ENCODE results near the gene GPRC5C.

The GPRC5C gene

GRCh38 chr17:74452033-74452840 is 20.3 kb downstream of the GPRC5C start:
- peak in 1 of 14 donors; percentile 32 for DNase-seq

- DNase-seq = peak in 1 of 14 donors; percentile 84
Measured at GRCh38 chr17:74452841-74453661, 21.2 kb downstream of the GPRC5C start.

GRCh38 chr17:74453665-74454196 is 21.8 kb downstream of the GPRC5C start:
- DNase-seq = peak in 2 of 14 donors; percentile 67 to 85

DNA sequence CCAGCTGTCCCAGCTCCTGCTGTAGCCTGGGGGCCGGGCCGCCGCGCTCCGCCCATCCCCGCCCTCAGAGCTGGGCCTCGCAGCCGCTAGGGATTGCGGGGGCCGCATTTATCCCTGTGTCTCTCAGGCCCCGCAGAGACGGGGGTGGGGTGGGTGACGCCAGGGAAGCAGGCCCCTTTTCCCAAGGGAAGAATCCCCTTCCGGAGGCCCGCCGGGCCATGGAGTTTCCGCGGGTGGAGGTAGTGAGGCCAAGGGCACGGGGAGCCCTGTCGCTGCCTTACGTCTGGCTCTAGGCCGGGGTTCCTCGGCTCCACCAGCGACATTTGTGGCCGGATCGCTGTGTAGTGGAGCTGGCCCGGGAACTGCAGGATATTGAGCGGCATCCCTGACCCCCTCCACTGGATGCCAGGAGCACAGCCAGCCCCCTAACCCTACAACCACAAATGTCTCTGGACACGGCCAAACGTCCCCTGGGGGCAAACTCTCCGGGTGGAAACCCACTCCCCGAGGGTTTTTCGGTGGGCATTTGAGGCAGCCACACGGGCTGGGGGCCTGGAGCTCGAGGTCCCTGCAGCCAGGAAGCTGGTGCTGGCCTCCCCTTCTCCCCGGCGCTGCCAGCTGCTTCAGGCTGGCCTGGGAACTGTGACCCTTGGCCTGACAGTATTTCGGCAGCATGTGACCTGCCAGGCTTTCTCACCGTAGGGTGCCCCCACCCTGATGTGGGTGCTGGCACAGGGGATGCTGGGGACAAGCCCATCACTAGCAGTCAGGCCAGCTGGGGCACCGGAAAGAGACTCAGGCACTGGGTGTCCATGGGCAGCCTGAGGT is 22.5 kb downstream of the GPRC5C start:
- DNase-seq = peak in 11 of 14 donors; percentile 43 to 86 (median 77)

GRCh38 chr17:74455025-74455545 is 23.2 kb downstream of the GPRC5C start:
- no peak for DNase-seq

DNA sequence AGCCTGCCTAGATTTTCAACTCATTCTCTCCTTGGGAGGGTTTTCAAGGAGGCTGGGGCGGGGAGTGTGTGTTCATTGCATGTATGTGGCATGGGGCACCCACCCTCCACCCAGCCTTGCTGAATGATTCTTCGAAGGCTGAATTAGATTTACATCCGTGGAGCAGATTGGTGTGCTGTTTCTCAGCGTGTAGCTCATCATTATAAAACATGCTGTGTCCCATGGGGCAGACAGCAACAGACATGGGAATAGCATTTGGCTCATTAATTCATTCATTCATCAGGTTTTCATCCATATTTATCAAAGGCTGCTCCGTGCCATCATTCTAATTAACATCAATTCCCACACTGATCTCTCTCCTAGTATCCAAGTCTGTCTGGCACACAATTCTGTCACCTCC is 23.9 kb downstream of the GPRC5C start:
- DNase-seq = no peak

DNA sequence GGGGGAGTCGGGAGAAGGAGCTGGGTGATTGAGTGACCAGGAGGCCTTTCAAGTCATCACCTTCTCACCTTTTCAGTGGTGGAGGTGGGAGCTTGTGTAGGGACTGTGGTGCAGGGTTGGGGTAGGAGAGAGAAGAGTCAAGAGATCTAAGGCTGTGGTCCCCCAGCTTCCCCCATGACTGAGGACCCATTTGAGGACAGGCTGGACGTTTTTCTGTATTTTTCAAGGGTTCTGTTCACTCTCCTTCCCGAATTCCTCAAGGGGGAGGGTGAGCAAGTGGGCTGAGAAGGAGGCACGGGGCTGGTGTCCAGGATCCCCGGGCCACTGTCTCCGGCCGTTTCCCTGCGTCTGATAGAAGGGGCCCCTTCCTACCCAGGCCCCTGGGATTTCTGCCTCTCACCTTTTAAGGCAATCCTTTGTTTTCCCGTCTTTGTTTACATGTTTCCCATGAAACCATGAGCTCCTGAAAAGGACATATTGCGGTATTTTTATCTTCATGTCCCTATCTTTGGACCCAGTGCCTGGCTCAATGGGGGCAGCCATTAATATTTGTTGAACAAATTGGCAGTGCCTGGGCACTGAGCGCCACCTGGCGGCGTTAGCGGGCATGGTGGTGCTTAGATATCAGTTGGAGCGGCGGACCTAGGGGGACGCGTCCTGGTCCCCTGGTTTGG is 25.4 kb downstream of the GPRC5C start:
- DNase-seq = peak in 12 of 14 donors; percentile 17 to 79 (median 54)

DNA sequence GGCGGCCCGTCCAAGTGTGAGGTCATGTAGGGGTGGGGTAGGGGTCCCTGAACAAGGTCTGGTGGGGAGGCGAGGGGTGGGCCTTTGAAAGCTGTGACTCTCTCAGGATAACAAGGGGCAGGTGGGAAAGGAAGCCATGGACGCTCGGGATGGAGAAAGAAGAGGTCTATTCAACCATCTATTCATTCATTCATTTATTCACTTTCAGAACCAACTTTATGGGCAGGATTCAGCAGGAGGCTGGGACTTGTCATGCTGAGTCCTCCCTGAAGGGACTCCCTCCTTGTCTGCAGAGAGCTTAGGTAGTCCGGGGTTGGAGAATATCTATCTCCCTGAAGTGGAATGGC is 25.9 kb downstream of the GPRC5C start:
- DNase-seq = no peak

DNA sequence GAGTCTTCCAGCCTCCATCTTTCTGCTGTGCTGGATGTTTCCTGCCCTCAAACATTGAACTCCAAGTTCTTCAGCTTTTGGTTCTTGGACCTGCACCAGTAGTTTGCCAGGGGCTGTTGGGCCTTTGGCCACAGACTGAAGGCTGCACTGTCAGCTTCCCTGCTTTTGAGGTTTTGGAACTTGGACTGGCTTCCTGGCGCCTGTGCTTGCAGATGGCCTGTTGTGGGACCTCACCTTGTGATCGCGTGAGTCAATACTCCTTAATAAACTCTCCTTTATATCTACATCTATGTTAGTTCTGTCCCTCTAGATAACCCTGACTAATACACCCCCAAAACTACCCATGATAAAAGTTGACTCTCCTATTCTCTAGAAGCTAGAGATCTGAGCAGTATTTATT is 26.9 kb downstream of the GPRC5C start:
- peak in 1 of 14 donors; percentile 23 for DNase-seq

DNA sequence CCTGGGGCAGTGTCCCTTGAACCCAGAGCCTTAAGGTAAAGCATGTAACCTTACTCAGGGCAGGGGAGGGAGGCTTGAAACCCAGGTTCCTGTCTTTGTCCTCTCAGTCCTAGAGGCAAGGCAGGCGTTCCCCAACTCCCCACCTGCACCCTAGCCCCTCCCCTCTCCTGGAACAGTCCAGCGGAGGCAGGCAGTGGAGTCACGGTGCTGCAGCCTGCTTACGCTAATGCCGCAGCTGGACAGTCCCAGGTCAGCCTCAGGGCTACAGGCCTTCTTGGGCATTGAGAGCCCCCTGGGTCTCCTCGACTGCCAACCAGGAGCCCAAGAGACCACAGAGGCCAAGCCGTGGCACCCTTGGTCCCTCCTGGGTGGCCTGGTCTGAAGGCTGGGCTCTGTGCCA is 27.7 kb downstream of the GPRC5C start:
- no peak for DNase-seq

DNA sequence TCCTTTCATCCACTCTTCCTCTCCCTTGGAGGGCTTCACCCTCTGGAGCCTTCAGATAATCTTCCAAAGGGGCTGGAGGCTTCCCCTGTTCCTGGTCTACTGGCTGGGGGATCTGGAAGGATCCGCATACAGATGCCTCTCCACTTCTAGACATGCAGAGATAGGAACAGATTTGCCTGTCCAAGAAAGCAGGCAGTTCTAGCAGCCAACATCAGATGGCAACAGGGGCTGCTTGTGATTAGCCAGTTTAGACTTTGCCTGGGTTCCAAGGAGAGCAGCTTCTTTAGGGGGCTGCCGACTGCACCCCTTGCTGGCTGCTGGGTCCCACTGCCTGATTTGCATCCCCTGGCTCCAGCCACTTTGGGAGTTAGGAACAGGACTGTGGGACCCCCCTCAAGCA is 28.4 kb downstream of the GPRC5C start:
- DNase-seq = no peak

DNA sequence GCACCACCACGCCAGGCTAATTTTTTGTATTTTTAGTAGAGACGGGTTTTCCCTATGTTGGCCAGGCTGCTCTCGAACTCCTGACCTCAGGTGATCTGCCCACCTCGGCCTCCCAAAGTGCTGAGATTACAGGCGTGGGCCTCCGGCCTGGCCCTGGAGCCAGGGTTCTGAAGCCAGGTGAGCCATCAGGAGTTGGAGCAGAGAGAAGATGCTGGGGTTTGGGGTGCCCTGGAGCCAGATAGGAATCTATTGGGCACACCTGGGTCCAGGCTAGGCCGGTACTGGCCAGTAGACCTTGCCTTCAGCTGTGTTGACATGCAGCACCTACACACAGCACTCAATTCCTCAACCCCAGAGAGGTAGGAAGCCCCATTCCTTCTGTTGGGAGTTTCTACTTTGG is 29.1 kb downstream of the GPRC5C start:
- no peak for DNase-seq

- DNase-seq = no peak
Measured at GRCh38 chr17:74461611-74462010, 29.7 kb downstream of the GPRC5C start.

DNA sequence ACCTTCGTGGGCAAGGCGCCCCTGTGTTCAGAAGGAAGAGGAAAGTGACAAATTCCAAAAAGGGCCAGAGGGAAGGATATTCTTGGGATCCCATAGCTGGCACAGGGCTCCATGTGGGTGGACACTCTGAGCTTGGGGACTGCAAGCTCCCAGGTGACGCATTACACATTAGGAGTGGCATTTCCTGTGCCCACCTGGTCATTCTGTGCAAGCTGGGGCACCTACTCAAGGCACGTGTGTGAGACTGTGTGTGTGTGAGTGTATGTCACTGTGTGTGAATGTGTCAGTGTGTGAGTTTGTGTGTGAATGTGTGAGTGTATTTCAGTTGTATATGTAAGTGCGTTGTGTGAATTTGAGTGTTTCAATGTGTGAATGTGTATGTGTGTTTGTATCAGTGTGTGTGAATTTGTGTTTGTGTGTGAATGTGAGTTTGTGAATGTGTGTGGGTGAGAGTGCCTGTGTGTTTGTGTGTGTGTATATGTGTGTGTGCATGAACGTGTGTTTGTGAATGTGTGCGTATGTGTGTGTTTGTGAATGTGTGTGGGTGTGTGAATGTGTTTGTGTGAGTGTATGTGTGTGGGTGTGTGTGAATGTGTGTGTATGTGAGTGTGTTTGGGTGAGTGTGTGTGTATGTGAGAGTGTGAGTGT is 33.0 kb downstream of the GPRC5C start:
- no peak for DNase-seq

DNA sequence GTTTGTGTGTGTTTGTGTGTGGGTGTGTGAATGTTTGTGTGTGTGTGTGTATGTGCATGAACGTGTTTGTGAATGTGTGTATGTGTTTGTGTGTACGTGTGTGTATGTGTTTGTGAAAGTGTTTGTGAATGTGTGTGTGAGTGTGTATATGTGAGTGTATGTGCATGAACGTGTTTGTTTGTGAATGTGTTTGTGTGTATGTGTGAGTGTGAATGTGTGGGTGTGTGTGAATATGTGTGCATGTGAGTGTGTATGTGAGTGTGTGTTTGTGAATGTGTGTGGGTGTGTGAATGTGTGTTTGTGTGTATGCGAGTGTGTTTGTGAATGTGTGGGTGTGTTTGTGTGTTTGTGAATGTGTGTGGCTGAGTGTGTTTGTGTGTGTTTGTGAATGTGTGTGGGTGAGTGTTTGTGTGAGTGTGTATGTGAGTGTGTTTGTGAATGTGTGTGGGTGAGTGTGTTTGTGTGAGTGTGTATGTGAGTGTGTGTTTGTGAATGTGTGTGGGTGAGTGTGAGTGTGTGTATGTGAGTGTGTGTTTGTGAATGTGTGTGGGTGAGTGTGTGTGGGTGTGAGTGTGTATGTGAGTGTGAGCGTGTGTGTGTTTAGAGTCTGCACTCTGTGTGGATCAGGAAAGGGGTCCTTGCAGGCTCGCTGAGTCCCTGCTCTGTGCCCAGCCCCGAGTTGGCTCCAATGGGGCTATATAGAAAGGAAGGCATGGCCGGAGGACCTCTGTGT is 33.7 kb downstream of the GPRC5C start:
- DNase-seq = no peak

GRCh38 chr17:74466111-74466827 is 34.4 kb downstream of the GPRC5C start, which contains the start of gene CD300A:
Gene CD300A, plus strand, starts transcription at chr17:74466634. Its CDS starts 70 bp downstream, at chr17:74466704.
- peak in 7 of 14 donors; percentile 10 to 47 (median 29) for DNase-seq

DNA sequence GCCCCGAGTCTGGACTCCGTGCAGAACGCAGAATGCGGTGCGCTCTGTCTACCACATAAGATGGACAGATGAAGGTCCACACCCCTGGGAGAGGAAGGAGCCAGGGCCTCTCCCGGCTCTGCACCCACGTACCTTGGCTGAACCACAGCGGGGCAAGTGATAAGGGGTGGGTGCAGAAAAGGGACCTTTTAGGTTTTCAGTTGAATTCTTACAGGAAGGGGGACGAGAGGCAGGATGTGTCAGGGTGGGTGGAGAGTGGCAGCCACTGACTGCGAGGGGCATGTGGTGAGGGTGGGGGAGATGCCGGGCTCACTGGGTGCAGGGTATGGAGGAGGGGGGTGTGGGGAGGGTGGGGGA is 34.9 kb downstream of the GPRC5C start:
- no peak for DNase-seq

GRCh38 chr17:74467221-74467951 is 35.5 kb downstream of the GPRC5C start:
- peak in 2 of 14 donors; percentile 12 to 17 for DNase-seq

DNA sequence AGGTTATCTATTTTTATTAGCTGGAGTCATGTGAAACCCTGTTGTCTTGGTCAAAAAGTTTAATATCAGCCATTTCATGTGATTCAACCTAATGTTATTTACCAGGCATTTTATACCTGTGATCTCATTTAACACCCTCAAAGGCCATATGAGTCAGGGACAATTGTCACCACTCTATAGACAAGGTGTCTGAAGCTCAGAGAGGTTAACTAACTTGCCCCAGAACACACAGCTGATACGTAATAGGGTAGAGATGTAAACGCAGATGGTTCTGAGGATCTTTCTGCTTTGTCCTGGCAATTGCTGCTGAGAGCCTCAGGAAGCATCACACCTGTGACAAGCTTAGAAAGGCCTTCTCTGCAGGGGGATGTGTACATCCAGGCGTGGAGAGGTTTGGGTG is 39.5 kb downstream of the GPRC5C start:
- DNase-seq = no peak
